Measurements from ENCODE around the gene MITF.

DNA sequence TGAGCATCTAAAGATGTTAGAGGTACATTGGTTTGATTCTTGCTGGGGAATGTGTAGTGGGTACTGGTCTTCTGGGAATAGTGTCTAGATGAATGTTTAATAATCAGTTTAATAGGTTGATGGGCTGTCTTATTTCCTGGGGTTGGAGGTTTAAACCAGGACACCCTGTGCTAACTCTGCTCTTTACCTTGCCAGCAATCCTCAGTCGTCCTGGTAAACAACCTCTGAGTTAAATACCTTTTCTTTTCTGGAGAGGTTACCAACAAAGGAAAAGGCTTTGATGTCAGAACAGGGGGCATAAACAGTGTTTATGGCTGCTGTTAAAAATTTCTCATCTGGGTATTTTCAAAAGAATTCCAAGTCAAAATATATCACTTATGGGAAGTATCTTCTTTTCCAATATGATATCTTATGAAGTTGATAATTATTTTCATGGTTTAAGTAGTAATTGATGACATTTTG lies 23.5 kb downstream of the MITF start:
- TF ChIP-seq, protein P1, sequence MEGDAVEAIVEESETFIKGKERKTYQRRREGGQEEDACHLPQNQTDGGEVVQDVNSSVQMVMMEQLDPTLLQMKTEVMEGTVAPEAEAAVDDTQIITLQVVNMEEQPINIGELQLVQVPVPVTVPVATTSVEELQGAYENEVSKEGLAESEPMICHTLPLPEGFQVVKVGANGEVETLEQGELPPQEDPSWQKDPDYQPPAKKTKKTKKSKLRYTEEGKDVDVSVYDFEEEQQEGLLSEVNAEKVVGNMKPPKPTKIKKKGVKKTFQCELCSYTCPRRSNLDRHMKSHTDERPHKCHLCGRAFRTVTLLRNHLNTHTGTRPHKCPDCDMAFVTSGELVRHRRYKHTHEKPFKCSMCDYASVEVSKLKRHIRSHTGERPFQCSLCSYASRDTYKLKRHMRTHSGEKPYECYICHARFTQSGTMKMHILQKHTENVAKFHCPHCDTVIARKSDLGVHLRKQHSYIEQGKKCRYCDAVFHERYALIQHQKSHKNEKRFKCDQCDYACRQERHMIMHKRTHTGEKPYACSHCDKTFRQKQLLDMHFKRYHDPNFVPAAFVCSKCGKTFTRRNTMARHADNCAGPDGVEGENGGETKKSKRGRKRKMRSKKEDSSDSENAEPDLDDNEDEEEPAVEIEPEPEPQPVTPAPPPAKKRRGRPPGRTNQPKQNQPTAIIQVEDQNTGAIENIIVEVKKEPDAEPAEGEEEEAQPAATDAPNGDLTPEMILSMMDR (IDR thresholded peaks at IDR 0.05; ENCODE audit: insufficient read depth, low read depth, low read length): no peak
- TF ChIP-seq EZH2 (IDR thresholded peaks at IDR 0.05; ENCODE audit: insufficient read depth, low read length): no peak
